Mesothelial cell of epicardium (in vitro differentiated cells): ENCODE measurements around the gene ADAMTS6. TPM values are rescaled to one million over a fixed set of nuclear protein-coding genes. Genes with fewer than 3 reads are reported as not detected.
A peak's percentile ranks its signal among the peaks of the same experiment; 100 is the strongest.

Experiments used
- DNase-seq, 2 experiments: peaks; one replicate each; pipeline ENCODE4 v3.0.0; 2021; ENCODE audit warnings: low spot score in 2 of 2; ENCODE audit not compliant: unreplicated experiment in 2 of 2
- H3K27ac Mint-ChIP-seq: 2 replicates; pipeline ENCODE4 v1.8.0; 2021; ENCODE audit warnings: mixed read lengths
- H3K27me3 Mint-ChIP-seq: 2 replicates; pipeline ENCODE4 v1.8.0; 2021; ENCODE audit warnings: low read depth, mixed read lengths
- H3K36me3 Mint-ChIP-seq: 2 replicates; pipeline ENCODE4 v1.8.0; 2021; ENCODE audit warnings: mixed read lengths
- H3K4me1 Mint-ChIP-seq: 2 replicates; pipeline ENCODE4 v1.8.0; 2021; ENCODE audit warnings: mixed read lengths
- H3K4me3 Mint-ChIP-seq: 2 replicates; pipeline ENCODE4 v1.8.0; 2021; ENCODE audit warnings: mild to moderate bottlenecking, moderate library complexity, mixed read lengths
- H3K9me3 Mint-ChIP-seq: 2 replicates; pipeline ENCODE4 v1.8.0; 2021; ENCODE audit warnings: mixed read lengths
- total RNA-seq: library from RNA; stranded (reverse); gene quantifications from 3 replicates; pipeline ENCODE4 v1.2.1, GENCODE V29; 2021
- TF ChIP-seq, protein P1 (sequence below): fragments of 200-600 bp; sonication (generic); IDR thresholded peaks from one replicate; pipeline ENCODE4 v1.5.0; 2021; ENCODE audit warnings: antibody characterized with exemption; ENCODE audit not compliant: unreplicated experiment

ADAMTS6 gene
- total RNA-seq, 1 donor from 2014 or later = 20.6 TPM

- Mint-ChIP-seq H3K9me3 (peaks cover 45% of the 10 kb centered on the region), H3K4me1 (no peaks in the 10 kb centered on the region), H3K27me3 (no peaks in the 10 kb centered on the region), H3K27ac (no peak overlapping the region), H3K4me3 (no peak overlapping the region), H3K36me3 (peaks cover 27% of the 10 kb centered on the region)
- TF ChIP-seq, protein P1, sequence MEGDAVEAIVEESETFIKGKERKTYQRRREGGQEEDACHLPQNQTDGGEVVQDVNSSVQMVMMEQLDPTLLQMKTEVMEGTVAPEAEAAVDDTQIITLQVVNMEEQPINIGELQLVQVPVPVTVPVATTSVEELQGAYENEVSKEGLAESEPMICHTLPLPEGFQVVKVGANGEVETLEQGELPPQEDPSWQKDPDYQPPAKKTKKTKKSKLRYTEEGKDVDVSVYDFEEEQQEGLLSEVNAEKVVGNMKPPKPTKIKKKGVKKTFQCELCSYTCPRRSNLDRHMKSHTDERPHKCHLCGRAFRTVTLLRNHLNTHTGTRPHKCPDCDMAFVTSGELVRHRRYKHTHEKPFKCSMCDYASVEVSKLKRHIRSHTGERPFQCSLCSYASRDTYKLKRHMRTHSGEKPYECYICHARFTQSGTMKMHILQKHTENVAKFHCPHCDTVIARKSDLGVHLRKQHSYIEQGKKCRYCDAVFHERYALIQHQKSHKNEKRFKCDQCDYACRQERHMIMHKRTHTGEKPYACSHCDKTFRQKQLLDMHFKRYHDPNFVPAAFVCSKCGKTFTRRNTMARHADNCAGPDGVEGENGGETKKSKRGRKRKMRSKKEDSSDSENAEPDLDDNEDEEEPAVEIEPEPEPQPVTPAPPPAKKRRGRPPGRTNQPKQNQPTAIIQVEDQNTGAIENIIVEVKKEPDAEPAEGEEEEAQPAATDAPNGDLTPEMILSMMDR = no peak
- DNase-seq = no peak
These were observed 143.0 kb downstream of the ADAMTS6 start for GRCh38 chr5:65338606-65339151.

GRCh38 chr5:65334077-65334476, 147.6 kb downstream of the ADAMTS6 start:
- Mint-ChIP-seq H3K27me3 (no peaks in the 10 kb centered on the region), H3K4me1 (peaks cover 11% of the 10 kb centered on the region), H3K27ac (no peak overlapping the region), H3K9me3 (peaks cover under 1% of the 10 kb centered on the region), H3K36me3 (peaks cover under 1% of the 10 kb centered on the region), H3K4me3 (no peak overlapping the region)
- DNase-seq = no peak
- TF ChIP-seq, protein P1 = no peak

DNA sequence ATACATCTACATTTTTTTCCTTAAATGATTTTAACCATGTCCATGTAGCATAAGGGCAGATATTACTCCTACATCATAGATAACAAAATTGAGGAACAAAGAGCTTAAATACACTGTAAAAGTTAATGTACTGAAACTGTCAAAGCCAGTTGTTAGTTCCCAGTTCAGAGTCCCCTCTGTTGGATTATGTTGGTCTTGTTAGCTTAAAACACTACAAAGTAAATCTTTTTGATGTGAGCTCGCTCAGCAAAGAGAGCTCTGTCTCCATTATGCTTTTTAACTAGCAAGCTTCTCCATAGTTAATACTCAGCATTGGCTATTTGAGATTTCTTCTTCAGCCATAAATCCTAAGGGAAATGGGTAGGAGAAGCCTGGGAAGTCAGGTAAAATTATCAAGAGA, 149.1 kb downstream of the ADAMTS6 start:
- no peaks in the 10 kb centered on the region for H3K36me3 Mint-ChIP-seq
- H3K9me3 Mint-ChIP-seq = no peaks in the 10 kb centered on the region
- no peak for DNase-seq
- no peak overlapping the region for H3K27ac Mint-ChIP-seq
- H3K4me3 Mint-ChIP-seq = no peak overlapping the region
- H3K27me3 Mint-ChIP-seq = no peaks in the 10 kb centered on the region
- peaks cover 24% of the 10 kb centered on the region for H3K4me1 Mint-ChIP-seq
- TF ChIP-seq, protein P1 = no peak

- H3K27ac Mint-ChIP-seq = peak overlapping the region; percentile 69
- TF ChIP-seq, protein P1 = no peak
- no peak for DNase-seq
- no peaks in the 10 kb centered on the region for H3K36me3 Mint-ChIP-seq
- no peak overlapping the region for H3K4me3 Mint-ChIP-seq
- H3K4me1 Mint-ChIP-seq = peaks cover 32% of the 10 kb centered on the region
- H3K9me3 Mint-ChIP-seq = no peaks in the 10 kb centered on the region
- H3K27me3 Mint-ChIP-seq = no peaks in the 10 kb centered on the region
These were observed 152.5 kb downstream of the ADAMTS6 start for GRCh38 chr5:65329266-65329665.

DNA sequence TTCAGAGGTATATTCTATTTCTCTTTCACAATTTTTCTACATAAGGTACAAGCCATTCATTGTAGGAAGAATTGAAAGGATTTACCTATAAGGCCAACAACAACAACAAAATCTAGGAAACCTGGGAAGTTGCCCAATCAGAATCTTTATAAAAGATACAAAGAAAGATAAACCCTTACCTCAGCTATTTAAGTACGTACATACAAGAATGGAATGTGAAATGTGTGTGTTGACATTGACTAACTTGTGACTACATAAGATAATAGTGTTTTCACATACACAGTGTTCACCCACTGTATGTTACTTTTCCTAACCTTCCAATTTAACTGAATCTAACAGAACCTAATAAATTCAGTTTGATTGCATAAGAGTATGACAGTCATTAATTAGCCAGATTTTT, 154.1 kb downstream of the ADAMTS6 start:
- Mint-ChIP-seq H3K36me3 (peaks cover 2% of the 10 kb centered on the region), H3K4me3 (no peak overlapping the region), H3K27me3 (no peaks in the 10 kb centered on the region), H3K27ac (peak overlapping the region; percentile 30), H3K4me1 (peaks cover 27% of the 10 kb centered on the region), H3K9me3 (no peaks in the 10 kb centered on the region)
- no peak for DNase-seq
- TF ChIP-seq, protein P1 = no peak

DNA sequence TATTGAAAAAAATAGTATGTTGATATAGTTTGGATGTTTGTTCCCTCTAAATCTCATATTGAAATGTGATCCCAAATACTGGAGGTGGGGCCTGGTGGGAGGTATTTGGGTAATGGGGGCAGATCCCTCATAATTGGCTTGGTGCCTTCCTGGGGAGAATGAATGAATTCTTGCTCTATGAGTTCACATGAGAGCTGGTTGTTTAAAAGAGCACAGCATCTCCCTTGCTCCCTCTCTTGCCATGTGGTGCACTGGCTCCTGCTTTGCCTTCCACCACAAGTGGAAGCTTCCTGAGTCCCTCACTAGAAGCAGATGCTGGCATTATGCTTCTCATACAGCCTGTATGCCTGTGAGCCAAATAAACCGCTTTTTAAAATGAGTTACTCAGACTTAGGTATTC, 154.8 kb downstream of the ADAMTS6 start:
- H3K4me1 Mint-ChIP-seq = peaks cover 27% of the 10 kb centered on the region
- TF ChIP-seq, protein P1 = no peak
- H3K27me3 Mint-ChIP-seq = no peaks in the 10 kb centered on the region
- H3K4me3 Mint-ChIP-seq = no peak overlapping the region
- DNase-seq = no peak
- no peaks in the 10 kb centered on the region for H3K9me3 Mint-ChIP-seq
- peak overlapping the region; percentile 45 for H3K27ac Mint-ChIP-seq
- peaks cover 2% of the 10 kb centered on the region for H3K36me3 Mint-ChIP-seq
